GM19193 (cell line): ENCODE measurements around the gene NPEPL1.

Source experiments
- POLR2A ChIP-seq: IDR thresholded peaks from 4 replicates; pipeline ENCODE4 v1.6.1; 2011; ENCODE audit not compliant: insufficient read depth, insufficient read length; ENCODE audit errors: extremely low read depth

NPEPL1 gene

GRCh38 chr20:58710481-58711265 lies 18.1 kb downstream of the NPEPL1 start:
- TF ChIP-seq POLR2A, result no peak

GRCh38 chr20:58711266-58712051 lies 18.9 kb downstream of the NPEPL1 start:
- TF ChIP-seq POLR2A, result no peak

DNA sequence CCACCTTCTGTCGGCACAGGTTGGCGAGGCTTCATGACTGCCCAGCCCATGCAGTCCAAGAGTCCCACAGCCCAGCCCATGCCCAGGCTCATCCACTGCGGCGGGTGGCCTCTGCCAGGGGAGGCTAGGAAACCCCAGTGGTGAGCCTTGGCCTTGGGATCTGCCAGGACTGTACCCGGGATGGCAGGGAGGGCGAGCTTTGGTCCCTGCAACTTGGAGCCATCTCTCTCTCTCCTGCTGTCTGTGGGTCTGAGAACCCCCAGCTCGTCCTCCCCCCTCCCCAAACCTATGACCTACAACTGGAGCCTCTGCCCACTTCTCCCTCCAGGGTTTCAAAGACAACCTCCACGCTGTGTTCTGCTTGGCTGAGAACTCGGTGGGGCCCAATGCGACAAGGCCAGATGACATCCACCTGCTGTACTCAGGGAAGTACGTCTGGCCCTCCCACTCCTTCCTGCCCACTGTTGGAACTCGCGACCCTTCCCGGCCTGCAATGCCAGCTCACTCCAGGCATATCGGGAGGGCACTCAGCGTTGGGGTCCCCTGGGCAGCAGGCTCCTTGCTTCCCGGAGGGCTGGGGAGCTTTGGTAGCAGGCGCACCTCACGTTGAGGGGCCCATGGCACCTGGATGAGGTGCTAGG lies 19.7 kb downstream of the NPEPL1 start:
- no peak for TF ChIP-seq POLR2A

- TF ChIP-seq POLR2A, result no peak
These were observed 20.5 kb downstream of the NPEPL1 start for GRCh38 chr20:58712806-58713731.

- TF ChIP-seq POLR2A, result no peak
These were observed 21.3 kb downstream of the NPEPL1 start for GRCh38 chr20:58713801-58714339.

GRCh38 chr20:58714340-58714922 lies 21.8 kb downstream of the NPEPL1 start:
- no peak for TF ChIP-seq POLR2A

DNA sequence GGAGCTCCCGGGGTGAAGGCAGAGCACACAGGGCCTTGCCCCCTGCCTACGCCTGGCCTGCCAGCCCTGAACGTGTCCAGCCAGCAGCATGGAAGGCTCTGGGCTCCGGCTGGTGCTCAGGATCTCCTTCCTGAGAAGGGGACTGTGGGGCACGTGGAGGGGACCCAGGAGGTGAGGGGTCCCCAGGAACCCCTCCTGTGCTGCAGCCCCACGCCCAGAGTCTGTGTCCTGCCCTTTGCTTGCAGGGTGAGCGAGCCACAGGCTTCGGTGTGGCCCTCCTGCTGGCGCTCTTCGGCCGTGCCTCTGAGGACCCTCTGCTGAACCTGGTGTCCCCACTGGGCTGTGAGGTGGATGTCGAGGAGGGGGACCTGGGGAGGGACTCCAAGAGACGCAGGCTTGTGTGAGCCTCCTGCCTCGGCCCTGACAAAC lies 22.3 kb downstream of the NPEPL1 start:
- no peak for TF ChIP-seq POLR2A

GRCh38 chr20:58715391-58715800 lies 22.8 kb downstream of the NPEPL1 start:
- TF ChIP-seq POLR2A, result no peak

DNA sequence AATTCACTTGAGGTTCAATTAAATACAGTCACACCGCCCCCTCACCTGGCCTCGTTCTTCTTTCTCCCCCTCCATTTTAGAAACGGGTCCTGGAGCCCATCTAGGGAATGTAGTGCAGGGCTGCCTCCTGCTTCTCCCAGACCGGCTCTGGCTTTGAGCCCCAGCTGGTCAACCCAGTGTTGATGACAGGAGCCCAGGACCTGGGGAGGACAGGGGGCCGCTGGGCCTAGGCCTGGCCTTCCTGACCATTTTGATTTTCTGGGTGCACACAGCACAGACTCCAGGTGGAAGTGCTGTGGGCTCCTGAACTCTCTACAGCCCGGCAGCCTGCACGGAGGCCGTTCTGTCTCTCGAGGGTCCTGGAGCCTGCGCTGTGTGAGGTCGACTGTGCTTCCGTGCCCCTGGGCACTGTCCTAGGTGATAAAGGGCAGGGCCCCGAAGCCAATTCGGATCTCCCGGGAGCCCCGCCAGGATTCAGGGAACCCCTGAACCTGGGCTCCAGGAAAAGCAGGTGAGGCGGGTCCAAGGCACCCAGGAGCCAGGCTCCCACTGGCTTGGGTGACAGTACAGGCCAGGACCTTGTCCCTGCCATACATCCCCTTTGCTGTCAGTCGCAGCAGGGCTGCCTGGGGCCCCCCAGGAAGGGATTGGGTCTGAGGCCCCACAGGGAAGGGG lies 23.3 kb downstream of the NPEPL1 start:
- TF ChIP-seq POLR2A, result no peak

GRCh38 chr20:58716476-58717277 lies 24.1 kb downstream of the NPEPL1 start:
- no peak for TF ChIP-seq POLR2A

- no peak for TF ChIP-seq POLR2A
These were observed 24.9 kb downstream of the NPEPL1 start for GRCh38 chr20:58717278-58718091.

DNA sequence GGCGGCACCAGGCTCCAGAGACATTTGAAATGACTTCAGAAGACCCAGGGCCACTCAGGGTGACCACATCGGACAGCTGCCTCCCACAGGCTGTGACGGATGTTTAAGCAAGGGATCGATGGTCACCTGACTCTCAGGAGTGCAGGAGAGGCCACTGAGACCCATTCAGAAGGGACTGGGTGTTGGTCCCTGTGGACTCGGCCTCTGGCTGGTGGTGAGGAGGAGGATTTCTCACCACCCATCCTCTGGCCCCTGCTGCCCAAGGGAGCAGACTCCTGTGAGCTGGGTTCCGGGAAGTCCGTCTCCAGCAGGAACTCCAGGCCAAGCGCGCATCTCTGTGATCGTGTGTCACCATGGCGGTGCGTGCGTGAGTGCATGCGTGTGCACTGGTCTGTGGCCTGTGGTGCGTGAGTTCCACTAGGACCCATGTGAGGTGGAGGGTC lies 25.5 kb downstream of the NPEPL1 start:
- no peak for TF ChIP-seq POLR2A
